H9 (cell line): ENCODE measurements around the gene HNF1B. TPM values are rescaled to one million over a fixed set of nuclear protein-coding genes. Genes with fewer than 3 reads are reported as not detected.

Experiments used
- DNase-seq: peaks from one replicate; pipeline ENCODE4 v3.0.0-alpha.2; 2017
- H2AFZ ChIP-seq: one replicate; pipeline ENCODE4 v1.6.1; 2013; ENCODE audit warnings: mild to moderate bottlenecking, low read length, control low read depth, moderate library complexity
- H2AK5ac ChIP-seq: 2 replicates; pipeline ENCODE4 v1.6.1; 2013; ENCODE audit warnings: low read length, control low read depth, mixed read lengths; ENCODE audit not compliant: insufficient read length
- H2BK120ac ChIP-seq: one replicate; pipeline ENCODE4 v1.6.1; 2013; ENCODE audit warnings: low read depth, mild to moderate bottlenecking, low read length, control low read depth, inconsistent platforms; ENCODE audit not compliant: poor library complexity, severe bottlenecking
- H2BK12ac ChIP-seq: 2 replicates; pipeline ENCODE4 v1.6.1; 2013; ENCODE audit warnings: low read length, control low read depth, mixed read lengths, low read depth; ENCODE audit not compliant: insufficient read length
- H2BK15ac ChIP-seq: 2 replicates; pipeline ENCODE4 v1.6.1; 2013; ENCODE audit warnings: low read depth, low read length, control low read depth
- H2BK20ac ChIP-seq: one replicate; pipeline ENCODE4 v1.6.1; 2013; ENCODE audit warnings: low read depth, mild to moderate bottlenecking, low read length, control low read depth, inconsistent platforms; ENCODE audit not compliant: poor library complexity, severe bottlenecking
- H2BK5ac ChIP-seq: 2 replicates; pipeline ENCODE4 v1.6.1; 2013; ENCODE audit warnings: low read length, control low read depth, mixed read lengths; ENCODE audit not compliant: insufficient read length
- H3K14ac ChIP-seq: 2 replicates; pipeline ENCODE4 v1.6.1; 2013; ENCODE audit warnings: low read length, control low read depth; ENCODE audit not compliant: insufficient read depth
- H3K18ac ChIP-seq: 2 replicates; pipeline ENCODE4 v1.6.1; 2013; ENCODE audit warnings: low read depth, mild to moderate bottlenecking, mixed read lengths, low read length, control low read depth; ENCODE audit not compliant: insufficient read length
- H3K23ac ChIP-seq: 2 replicates; pipeline ENCODE4 v1.6.1; 2013; ENCODE audit warnings: low read length, control low read depth, mixed read lengths, low read depth; ENCODE audit not compliant: insufficient read length
- H3K23me2 ChIP-seq: 2 replicates; pipeline ENCODE4 v1.6.1; 2013; ENCODE audit warnings: low read depth, mild to moderate bottlenecking, mixed read lengths, low read length, control low read depth; ENCODE audit not compliant: insufficient read length, poor library complexity, severe bottlenecking
- H3K27ac ChIP-seq: 2 replicates; pipeline ENCODE4 v1.5.1; 2013; ENCODE audit warnings: low read length, control low read depth, mixed read lengths, low read depth; ENCODE audit not compliant: insufficient read length
- H3K27me3 ChIP-seq: 2 replicates; pipeline ENCODE4 v1.6.1; 2013; ENCODE audit warnings: low read length, control low read depth, inconsistent platforms; ENCODE audit not compliant: insufficient read depth
- H3K4ac ChIP-seq: 2 replicates; pipeline ENCODE4 v1.6.1; 2013; ENCODE audit warnings: low read depth, mild to moderate bottlenecking, control low read depth, inconsistent platforms, low read length, moderate library complexity
- H3K4me1 ChIP-seq: 2 replicates; pipeline ENCODE4 v1.6.1; 2013; ENCODE audit warnings: low read length, control low read depth, inconsistent platforms; ENCODE audit not compliant: insufficient read depth
- H3K4me2 ChIP-seq: 2 replicates; pipeline ENCODE4 v1.6.1; 2013; ENCODE audit warnings: low read length, control low read depth, mixed read lengths; ENCODE audit not compliant: insufficient read length, insufficient read depth
- H3K56ac ChIP-seq: 2 replicates; pipeline ENCODE4 v1.6.1; 2013; ENCODE audit warnings: low read depth, mild to moderate bottlenecking, mixed read lengths, low read length, control low read depth; ENCODE audit not compliant: insufficient read length
- H3K79me1 ChIP-seq: 2 replicates; pipeline ENCODE4 v1.6.1; 2013; ENCODE audit warnings: low read depth, mild to moderate bottlenecking, moderate library complexity, low read length, control low read depth, inconsistent platforms; ENCODE audit not compliant: insufficient read depth, poor library complexity, severe bottlenecking
- H3K79me2 ChIP-seq: 2 replicates; pipeline ENCODE4 v1.6.1; 2013; ENCODE audit warnings: low read length, control low read depth, inconsistent platforms; ENCODE audit not compliant: insufficient read depth
- H3K9ac ChIP-seq: 2 replicates; pipeline ENCODE4 v1.6.1; 2013; ENCODE audit warnings: low read length, control low read depth, mixed read lengths; ENCODE audit not compliant: insufficient read length; ENCODE audit errors: extremely low read depth
- H3K9me3 ChIP-seq: one replicate; pipeline ENCODE4 v1.6.1; 2013; ENCODE audit warnings: low read depth, low read length, inconsistent platforms; ENCODE audit not compliant: control insufficient read depth
- H3T11ph ChIP-seq: one replicate; pipeline ENCODE4 v1.6.1; 2013; ENCODE audit warnings: mild to moderate bottlenecking, low read length, control low read depth, inconsistent platforms
- H4K20me1 ChIP-seq: one replicate; pipeline ENCODE4 v1.6.1; 2013; ENCODE audit not compliant: control insufficient read depth, insufficient read length, insufficient read depth
- H4K5ac ChIP-seq: 2 replicates; pipeline ENCODE4 v1.6.1; 2013; ENCODE audit warnings: low read depth, mild to moderate bottlenecking, mixed read lengths, low read length, control low read depth; ENCODE audit not compliant: insufficient read length
- H4K8ac ChIP-seq: replicated peaks from 2 replicates; pipeline ENCODE4 v1.6.1; 2013; ENCODE audit warnings: low read length, control low read depth, mixed read lengths, low read depth; ENCODE audit not compliant: insufficient read length
- H4K91ac ChIP-seq: 2 replicates; pipeline ENCODE4 v1.6.1; 2013; ENCODE audit warnings: low read depth, mild to moderate bottlenecking, moderate library complexity, mixed read lengths, low read length, control low read depth; ENCODE audit not compliant: insufficient read length
- H3K27ac Mint-ChIP-seq, 3 experiments: 2 replicates in 2 of 3; 3 replicates in 1 of 3; pipeline ENCODE4 v1.8.0; 2020 to 2021; ENCODE audit warnings: mixed read lengths in 3 of 3, mild to moderate bottlenecking in 1 of 3, moderate library complexity in 1 of 3
- H3K27me3 Mint-ChIP-seq: 2 replicates; pipeline ENCODE4 v1.8.0; 2021; ENCODE audit warnings: low read depth, mild to moderate bottlenecking, moderate library complexity, mixed read lengths
- H3K36me3 Mint-ChIP-seq, 3 experiments: 2 replicates in 2 of 3; 3 replicates in 1 of 3; pipeline ENCODE4 v1.8.0; 2020 to 2021; ENCODE audit warnings: low read depth in 3 of 3, mixed read lengths in 3 of 3; ENCODE audit not compliant: insufficient read depth in 1 of 3
- H3K4me1 Mint-ChIP-seq, 2 experiments: 2 replicates each; pipeline ENCODE4 v1.8.0; 2020; ENCODE audit warnings: mixed read lengths in 2 of 2
- H3K4me3 Mint-ChIP-seq, 2 experiments: 2 replicates in 1 of 2; 3 replicates in 1 of 2; pipeline ENCODE4 v1.8.0; 2020 to 2021; ENCODE audit warnings: mild to moderate bottlenecking in 2 of 2, mixed read lengths in 2 of 2, moderate library complexity in 1 of 2
- H3K9me3 Mint-ChIP-seq, 2 experiments: 2 replicates in 1 of 2; 3 replicates in 1 of 2; pipeline ENCODE4 v1.8.0; 2020; ENCODE audit warnings: mild to moderate bottlenecking in 2 of 2, mixed read lengths in 2 of 2, moderate library complexity in 1 of 2
- WGBS: extraction: QIAGEN DNeasy Blood & Tissue Kit; methylation state at CpG from one replicate; pipeline ENCODE4 v1.1.7; 2013; ENCODE audit warnings: missing lambda C conversion rate, low lambda C conversion rate, mixed read lengths; ENCODE audit not compliant: insufficient read length; ENCODE audit errors: extremely low coverage; 5-methylcytosine and 5-hydroxymethylcytosine counted together
- total RNA-seq: library from RNA; stranded (reverse); gene quantifications from 2 replicates; pipeline ENCODE4 v1.2.1, GENCODE V29; 2021
- TF ChIP-seq, protein P1 (sequence below): fragments of 200-600 bp; sonication (generic); conservative IDR thresholded peaks from 3 replicates; pipeline ENCODE4 v1.8.0; 2021; ENCODE audit warnings: antibody characterized with exemption, mild to moderate bottlenecking

HNF1B gene
- total RNA-seq, 1 experiment from 2014 or later = not detected

GRCh38 chr17:37672548-37673078, 72.2 kb downstream of the HNF1B start:
- H3K23ac ChIP-seq = no peak overlapping the region
- TF ChIP-seq, protein P1, sequence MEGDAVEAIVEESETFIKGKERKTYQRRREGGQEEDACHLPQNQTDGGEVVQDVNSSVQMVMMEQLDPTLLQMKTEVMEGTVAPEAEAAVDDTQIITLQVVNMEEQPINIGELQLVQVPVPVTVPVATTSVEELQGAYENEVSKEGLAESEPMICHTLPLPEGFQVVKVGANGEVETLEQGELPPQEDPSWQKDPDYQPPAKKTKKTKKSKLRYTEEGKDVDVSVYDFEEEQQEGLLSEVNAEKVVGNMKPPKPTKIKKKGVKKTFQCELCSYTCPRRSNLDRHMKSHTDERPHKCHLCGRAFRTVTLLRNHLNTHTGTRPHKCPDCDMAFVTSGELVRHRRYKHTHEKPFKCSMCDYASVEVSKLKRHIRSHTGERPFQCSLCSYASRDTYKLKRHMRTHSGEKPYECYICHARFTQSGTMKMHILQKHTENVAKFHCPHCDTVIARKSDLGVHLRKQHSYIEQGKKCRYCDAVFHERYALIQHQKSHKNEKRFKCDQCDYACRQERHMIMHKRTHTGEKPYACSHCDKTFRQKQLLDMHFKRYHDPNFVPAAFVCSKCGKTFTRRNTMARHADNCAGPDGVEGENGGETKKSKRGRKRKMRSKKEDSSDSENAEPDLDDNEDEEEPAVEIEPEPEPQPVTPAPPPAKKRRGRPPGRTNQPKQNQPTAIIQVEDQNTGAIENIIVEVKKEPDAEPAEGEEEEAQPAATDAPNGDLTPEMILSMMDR = no peak
- H2BK15ac ChIP-seq = no peak overlapping the region
- no peak overlapping the region for H3K4me2 ChIP-seq
- H2BK12ac ChIP-seq = no peak overlapping the region
- H3K9me3 ChIP-seq = no peaks in the 10 kb centered on the region
- H4K5ac ChIP-seq = no peak overlapping the region
- no peaks in the 10 kb centered on the region for H3K4me1 ChIP-seq
- Mint-ChIP-seq H3K36me3 (no peaks in the 10 kb centered on the region), H3K4me3 (no peak overlapping the region), H3K27me3 (peaks cover 2% of the 10 kb centered on the region), H3K9me3 (no peaks in the 10 kb centered on the region), H3K27ac (no peak overlapping the region), H3K4me1 (peaks cover 9 to 10% of the 10 kb centered on the region in 2 experiments)
- H3K79me1 ChIP-seq = no peaks in the 10 kb centered on the region
- no peak overlapping the region for H4K91ac ChIP-seq
- H2BK20ac ChIP-seq = no peak overlapping the region
- no peak overlapping the region for H2AK5ac ChIP-seq
- H3K27me3 ChIP-seq = no peaks in the 10 kb centered on the region
- no peak overlapping the region for H2BK5ac ChIP-seq
- no peak for DNase-seq
- no peak overlapping the region for H2BK120ac ChIP-seq
- H3K23me2 ChIP-seq = peaks cover 2% of the 10 kb centered on the region
- H4K8ac ChIP-seq = no peak overlapping the region
- no peak overlapping the region for H3T11ph ChIP-seq
- H3K4ac ChIP-seq = no peak overlapping the region
- no peaks in the 10 kb centered on the region for H4K20me1 ChIP-seq
- no peak overlapping the region for H2AFZ ChIP-seq
- H3K27ac ChIP-seq = no peak overlapping the region
- no peaks in the 10 kb centered on the region for H3K79me2 ChIP-seq
- no peak overlapping the region for H3K56ac ChIP-seq
- H3K18ac ChIP-seq = no peak overlapping the region
- H3K9ac ChIP-seq = no peak overlapping the region
- no CpG with 5 or more reads among the region's 3 CpGs for WGBS
- no peak overlapping the region for H3K14ac ChIP-seq
